Measurements from ENCODE around the gene OR51M1.

The OR51M1 gene

GRCh38 chr11:5394091-5394490, 10.5 kb downstream of the OR51M1 start:
- no peak for DNase-seq

DNA sequence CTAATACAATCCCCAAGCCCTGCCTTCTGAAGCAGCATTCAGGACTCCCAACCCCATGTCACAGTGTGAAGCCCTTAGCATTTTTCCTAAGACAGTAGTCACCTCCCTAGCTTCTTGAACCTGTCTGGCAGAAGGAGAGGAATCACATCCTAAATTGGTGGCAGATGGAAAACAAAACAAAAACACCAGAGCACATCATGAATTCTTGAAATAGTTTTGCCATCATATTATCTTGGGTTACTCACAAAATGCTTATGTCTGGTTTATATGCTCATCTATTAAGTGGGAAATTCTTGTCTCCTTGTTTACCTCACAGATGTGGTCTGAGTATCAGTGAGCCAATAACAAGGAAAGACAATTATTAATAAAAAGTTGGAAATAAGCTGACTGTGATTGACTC, 15.3 kb downstream of the OR51M1 start:
- DNase-seq, result no peak

GRCh38 chr11:5405173-5405572, 21.6 kb downstream of the OR51M1 start:
- no peak for DNase-seq

GRCh38 chr11:5420993-5421392, 37.4 kb downstream of the OR51M1 start:
- DNase-seq, result no peak

DNA sequence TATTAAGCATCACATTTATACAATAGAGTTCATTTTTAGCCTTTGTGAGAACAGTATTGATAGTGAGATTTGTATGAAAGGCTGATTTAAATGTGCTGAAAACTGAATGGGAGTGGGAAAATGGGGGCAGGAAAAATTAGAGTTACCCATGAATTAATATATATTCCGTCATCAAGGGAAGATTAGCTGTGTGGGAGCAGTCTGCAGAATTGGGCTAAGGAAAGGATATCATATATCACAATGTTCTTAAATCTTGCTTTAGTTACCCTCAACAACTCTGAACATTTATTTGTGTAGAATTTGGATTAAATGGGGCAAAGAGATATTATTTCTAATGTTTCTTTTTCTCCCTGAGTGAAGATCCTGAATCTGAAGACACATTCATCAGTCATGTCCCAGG, 38.2 kb downstream of the OR51M1 start, which contains the start of gene OR51Q1:
Gene OR51Q1 (plus strand): TSS at position 301 of the 400 bp plus-strand sequence. CDS start 90 bp downstream, at position 391.
- DNase-seq, result no peak

DNA sequence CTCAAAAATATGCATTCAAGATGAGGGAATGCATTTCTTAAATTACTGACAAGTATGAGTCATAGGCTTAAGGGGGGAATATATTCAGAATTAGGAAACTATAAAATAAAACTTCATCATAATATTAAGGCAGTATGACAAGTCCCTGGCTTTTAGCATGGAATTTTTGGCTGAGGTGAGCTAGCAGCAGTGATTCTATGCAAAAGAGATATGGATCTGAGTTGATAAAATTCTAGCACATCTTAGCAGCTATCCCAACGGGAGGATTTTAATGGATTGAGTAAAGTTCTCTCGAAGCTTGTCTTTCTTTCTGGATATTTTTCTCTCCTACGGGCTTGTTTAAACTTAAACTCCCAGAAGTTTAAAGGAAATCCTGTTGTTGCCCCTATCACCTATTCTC, 39.5 kb downstream of the OR51M1 start:
- no peak for DNase-seq

- no peak for DNase-seq
Measured at GRCh38 chr11:5441414-5441813, 57.8 kb downstream of the OR51M1 start, which contains the start of gene OR51I1. Gene OR51I1 (minus strand): TSS chr11:5441514. CDS start chr11:5441514, 0 bp downstream.

Data from CD4-positive, alpha-beta T cell treated with Interleukin-15 for 1 hour (primary cell).